HG03135 (cell line): ENCODE data around the gene DCC.

Experiments
- ATAC-seq: cut with Tn5 transposase; IDR thresholded peaks from one replicate; pipeline ENCODE4 v1.9.1; 2021; ENCODE audit warnings: mild to moderate bottlenecking, moderate library complexity; ENCODE audit not compliant: unreplicated experiment

DCC gene

DNA sequence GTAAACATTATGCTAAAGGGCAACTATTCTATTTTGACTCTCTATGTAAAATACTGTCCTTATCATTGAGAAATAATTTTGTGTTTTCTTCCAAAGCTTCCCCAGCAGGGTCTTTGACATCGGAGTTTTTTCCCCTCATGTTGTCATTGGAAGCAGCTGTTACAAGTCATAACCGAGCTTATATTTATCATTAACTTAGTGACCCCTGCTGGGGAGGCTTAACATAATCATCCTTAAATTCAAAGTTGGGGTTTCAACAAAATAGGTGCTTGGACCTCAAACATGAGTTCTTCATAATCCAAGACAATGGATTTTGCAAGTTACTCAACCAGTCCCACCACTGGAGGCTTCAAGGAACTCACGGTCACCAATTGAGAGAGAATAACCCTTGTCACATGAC lies 330.9 kb downstream of the DCC start:
- no peak for ATAC-seq

GRCh38 chr18:52678034-52678433 lies 338.0 kb downstream of the DCC start:
- no peak for ATAC-seq

- no peak for ATAC-seq
These were observed 338.6 kb downstream of the DCC start for GRCh38 chr18:52678551-52678950.

- no peak for ATAC-seq
These were observed 339.4 kb downstream of the DCC start for GRCh38 chr18:52679354-52679753.

GRCh38 chr18:52682260-52682659 lies 342.3 kb downstream of the DCC start:
- no peak for ATAC-seq

GRCh38 chr18:52685316-52685715 lies 345.3 kb downstream of the DCC start:
- ATAC-seq, result no peak

DNA sequence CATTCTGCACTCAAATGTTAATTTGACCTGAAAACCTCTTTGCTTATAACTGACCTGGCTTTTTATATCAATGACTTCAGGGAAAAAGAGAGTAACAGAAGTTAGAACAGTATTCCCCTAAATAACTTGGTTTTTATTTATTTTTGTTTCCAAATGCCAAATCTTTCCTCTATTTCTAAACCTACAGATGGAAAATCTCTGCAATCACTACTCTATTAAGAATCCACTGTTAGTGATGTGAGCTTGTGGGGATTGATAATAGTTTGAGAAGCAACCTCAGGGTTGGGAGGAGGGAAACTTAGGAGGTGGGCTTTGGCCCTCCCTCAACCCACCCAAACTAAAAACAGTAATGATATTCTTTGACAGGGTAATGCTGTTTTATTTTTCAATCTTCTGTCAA lies 351.8 kb downstream of the DCC start:
- no peak for ATAC-seq

GRCh38 chr18:52694804-52695203 lies 354.8 kb downstream of the DCC start:
- ATAC-seq, result no peak

- no peak for ATAC-seq
These were observed 360.1 kb downstream of the DCC start for GRCh38 chr18:52700116-52700515.

- no peak for ATAC-seq
These were observed 360.8 kb downstream of the DCC start for GRCh38 chr18:52700816-52701215.

DNA sequence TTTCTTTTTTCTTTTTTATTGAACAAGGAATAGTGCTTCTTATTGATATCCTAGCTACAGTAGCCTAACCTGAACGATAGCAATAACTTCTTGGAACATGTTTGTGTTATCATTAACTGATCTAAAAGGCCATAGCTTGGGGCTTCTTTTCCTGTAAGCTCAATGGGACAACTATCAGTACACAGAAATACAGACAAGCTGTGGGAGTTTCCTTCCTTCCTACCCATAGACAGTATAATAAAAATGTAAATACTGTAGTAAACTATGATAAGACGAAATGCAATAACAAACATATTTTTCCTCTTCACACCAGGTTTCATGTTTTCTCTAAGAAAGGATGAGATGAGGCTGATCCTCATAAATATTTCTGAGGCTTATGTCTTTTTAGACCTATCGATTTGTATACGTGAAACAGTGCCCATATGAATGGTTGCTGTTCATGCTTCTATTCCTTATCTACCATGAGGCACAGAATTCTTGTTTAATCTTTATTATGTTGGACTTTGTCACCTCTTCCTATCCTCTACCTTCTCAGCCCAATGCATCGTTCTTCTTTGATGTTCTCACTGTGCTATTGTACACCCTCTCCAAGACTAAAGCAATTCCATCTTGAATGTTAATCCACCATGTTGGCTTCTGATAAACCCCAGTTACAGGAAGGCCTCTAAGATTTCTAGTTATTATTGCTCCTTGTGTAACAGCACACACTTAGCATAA lies 361.4 kb downstream of the DCC start:
- no peak for ATAC-seq

DNA sequence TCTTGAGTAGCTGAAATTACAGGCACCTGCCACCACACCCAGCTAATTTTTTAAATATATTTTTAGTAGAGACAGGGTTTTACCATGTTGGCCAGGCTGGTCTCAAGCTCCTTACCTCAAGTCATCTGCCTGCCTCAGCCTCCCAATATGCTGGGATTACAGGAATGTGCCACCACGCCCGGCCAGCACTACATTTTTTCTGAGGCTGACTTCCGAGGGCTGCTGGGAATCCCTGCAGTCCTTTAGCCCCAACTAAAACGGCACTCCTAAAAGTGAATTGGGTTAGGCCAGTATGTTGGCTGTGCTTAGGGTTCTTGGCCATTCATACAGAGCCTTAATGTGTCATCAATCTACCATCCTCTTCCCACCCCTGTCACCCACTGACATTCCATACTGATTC lies 375.4 kb downstream of the DCC start:
- no peak for ATAC-seq

GRCh38 chr18:52715991-52716390 lies 376.0 kb downstream of the DCC start:
- no peak for ATAC-seq

- ATAC-seq, result no peak
These were observed 377.0 kb downstream of the DCC start for GRCh38 chr18:52716973-52717372.

DNA sequence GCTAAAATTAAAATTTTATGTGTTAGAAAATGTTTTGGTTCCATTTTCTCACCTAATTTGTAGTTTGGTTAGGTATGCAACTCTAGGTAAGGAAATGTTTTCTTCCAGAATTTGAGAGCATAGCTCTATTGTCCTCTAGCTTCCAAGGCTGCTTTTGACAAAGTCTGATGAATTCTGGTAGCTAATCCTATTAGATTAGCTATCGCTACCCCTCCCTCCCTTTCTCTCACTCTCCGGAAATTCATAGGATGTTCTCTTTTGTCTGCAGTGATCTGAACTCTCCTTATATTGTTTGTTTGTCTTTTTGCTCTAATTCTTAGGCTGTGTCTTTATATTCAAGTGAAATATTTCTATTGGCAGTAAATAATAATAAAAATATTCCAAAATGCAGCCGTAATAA lies 382.9 kb downstream of the DCC start:
- no peak for ATAC-seq

- ATAC-seq, result no peak
These were observed 383.6 kb downstream of the DCC start for GRCh38 chr18:52723550-52723970.

DNA sequence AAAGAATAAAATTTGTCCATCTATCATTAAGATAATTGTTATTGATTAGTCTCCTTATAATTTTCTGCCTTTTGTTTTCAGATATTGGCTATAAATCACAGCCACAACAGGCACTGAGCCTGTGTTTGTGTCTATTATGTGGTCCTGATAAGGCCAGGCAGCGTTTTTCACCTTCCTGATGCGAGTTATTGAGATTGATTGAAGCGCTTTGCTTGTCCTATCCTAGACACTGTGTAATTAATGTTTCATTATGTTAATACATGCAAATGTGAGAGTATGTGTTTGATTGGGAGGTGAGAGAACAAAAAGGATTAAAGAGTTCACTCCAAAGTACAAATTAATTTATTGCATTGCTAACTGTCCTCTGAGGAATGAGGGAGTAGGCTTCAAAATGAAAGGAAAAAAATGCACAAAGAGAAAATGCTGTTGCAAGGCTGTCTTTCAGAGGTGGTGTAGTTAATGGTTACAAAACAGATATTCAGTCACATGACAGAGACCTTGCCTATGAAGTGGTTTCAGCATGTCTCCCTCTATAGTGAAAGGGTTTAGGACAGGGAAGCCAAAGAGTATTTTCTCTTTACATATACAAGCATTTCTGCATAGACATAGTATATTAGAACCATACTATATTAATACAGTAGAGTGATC lies 391.1 kb downstream of the DCC start:
- ATAC-seq, result no peak

DNA sequence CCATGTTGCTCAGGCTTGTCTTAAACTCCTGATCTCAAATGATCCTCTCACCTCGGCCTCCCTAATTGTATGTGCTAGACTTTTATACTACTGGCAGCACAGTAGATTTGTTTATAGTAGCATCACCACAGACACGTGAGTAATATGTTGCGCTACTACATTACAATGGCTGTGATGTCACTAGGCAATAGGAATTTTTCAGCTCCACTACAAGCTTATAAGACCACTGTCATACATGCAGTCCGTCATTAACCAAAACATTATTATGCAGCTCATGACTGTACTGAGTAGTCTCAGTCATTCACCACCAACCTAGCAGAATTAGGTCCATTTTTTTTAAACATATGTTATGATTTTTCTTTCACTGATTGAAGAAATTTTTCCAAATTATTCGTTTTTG lies 398.9 kb downstream of the DCC start:
- ATAC-seq, result no peak

- ATAC-seq, result no peak
These were observed 407.0 kb downstream of the DCC start for GRCh38 chr18:52746986-52747385.

DNA sequence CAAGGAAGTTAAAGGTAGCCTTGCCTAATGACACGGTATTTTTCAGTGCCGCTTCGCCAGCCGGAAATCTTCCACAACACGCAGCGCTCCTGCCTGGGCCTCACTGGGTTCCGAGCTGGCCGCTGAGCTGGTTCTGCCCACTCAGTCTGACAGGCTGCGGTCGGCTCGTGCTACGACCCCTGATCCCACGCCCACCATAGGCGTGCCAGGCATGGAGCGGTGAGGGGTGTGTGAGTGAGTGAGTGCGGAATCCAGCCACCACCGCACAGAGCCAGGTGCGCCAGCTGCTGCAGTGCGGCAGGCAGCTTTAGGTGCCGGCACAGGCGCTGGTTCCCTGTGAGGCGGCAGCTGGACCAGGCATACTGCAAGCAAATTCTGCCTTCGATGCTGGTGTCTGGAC lies 407.9 kb downstream of the DCC start:
- no peak for ATAC-seq

DNA sequence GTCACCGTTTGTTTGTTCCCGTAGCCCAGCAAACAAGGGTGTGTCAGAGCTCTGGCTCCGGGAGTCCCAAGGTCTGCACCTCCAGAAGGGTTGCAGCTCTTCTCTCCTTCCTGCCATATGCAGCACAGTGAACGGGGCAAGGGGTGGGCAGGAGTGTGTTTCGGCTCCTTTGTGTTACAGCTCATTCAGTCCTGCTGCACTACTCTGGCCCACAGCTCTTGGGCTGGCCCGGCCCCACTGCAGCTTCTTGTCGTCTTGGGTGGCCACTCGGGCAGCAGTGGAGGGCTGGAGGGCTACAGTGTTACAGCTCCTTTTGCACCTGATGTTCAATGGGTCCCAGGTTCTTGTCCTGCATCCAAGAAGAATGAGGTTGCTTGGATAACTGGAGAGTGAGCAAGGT lies 408.3 kb downstream of the DCC start:
- ATAC-seq, result no peak

- no peak for ATAC-seq
These were observed 409.5 kb downstream of the DCC start for GRCh38 chr18:52749542-52749941.

DNA sequence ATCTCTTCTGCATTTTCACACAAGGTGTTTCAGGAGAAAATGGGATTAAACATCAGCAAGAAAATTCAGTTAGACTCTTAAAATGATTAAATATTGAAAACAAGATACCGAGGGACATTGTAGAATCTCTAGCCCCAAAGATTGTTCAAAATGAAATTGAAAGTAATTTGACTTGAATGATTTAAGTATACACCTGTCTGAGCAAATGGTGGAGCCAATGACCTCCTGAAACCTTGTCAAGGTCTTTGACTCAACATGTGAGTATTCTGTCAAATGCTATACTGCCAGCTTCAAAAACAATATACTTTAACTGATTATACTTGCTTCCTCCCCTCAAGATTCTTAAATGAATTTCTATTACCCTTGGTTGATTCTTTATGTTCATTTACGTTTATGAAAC lies 411.0 kb downstream of the DCC start:
- no peak for ATAC-seq
